Measurements from ENCODE around the gene GNAT3. TPM values are rescaled to one million over a fixed set of nuclear protein-coding genes. Genes with fewer than 3 reads are reported as not detected.

Gene GNAT3
- total RNA-seq, 1 donor from 2014 or later: not detected

DNA sequence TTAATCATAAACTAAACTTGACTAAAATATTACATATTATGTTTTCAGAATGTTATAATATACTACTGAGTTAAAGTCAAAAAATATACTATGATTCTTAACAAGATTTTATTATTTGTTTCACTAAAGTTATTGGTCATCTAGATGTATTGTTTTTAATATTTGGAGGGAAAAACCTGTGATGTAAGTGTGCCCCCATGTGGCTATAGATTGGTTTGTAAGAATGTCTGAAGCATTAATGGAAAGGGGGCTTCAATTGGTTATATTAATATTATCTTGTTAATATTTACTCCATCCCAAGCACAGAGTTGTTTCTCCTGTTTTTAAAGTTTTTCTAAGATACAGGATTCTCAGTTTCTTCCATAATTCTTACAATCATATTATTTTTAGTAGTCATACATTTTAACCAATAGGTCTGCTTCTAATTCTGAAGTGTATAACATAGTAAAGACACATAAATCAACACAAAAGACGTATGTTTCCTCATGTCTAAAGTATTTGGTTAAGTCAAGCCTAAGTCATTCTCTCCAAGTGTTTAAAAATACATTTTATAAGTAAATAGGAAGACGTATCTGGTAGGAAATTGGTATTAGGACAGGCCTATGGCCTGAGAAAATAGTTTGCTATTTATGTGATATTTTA lies 58.0 kb downstream of the GNAT3 start:
- Histone ChIP-seq H4K20me1 (ENCODE audit: insufficient read depth, low read length) (no peaks in the 10 kb centered on the region), H3K79me2 (ENCODE audit: insufficient read depth, low read length) (no peaks in the 10 kb centered on the region), H3K27ac (ENCODE audit: low read depth, low read length) (no peak overlapping the region), H3K4me2 (ENCODE audit: low read length) (no peak overlapping the region), H2AFZ (ENCODE audit: low read depth, low read length) (no peak overlapping the region), H3K4me3 (ENCODE audit: insufficient read depth, low read depth, low read length) (no peak overlapping the region), H3K9ac (ENCODE audit: low read length) (no peak overlapping the region), H3K36me3 (ENCODE audit: insufficient read depth, low read length) (no peaks in the 10 kb centered on the region), H3K9me3 (ENCODE audit: insufficient read depth, low read depth, low read length) (no peaks in the 10 kb centered on the region), H3K4me1 (ENCODE audit: insufficient read depth, low read length) (no peaks in the 10 kb centered on the region), H3K27me3 (ENCODE audit: insufficient read depth, low read length) (no peaks in the 10 kb centered on the region)
- no peak overlapping the region for H3K4me3 Mint-ChIP-seq (ENCODE audit: unreplicated experiment)
- H3K27me3 Mint-ChIP-seq (ENCODE audit: low read depth, unreplicated experiment): no peaks in the 10 kb centered on the region
- TF ChIP-seq CTCF (IDR thresholded peaks at IDR 0.05; ENCODE audit: insufficient read depth, low read depth, low read length): peak; percentile 32
- no peak for TF ChIP-seq EZH2 (IDR thresholded peaks at IDR 0.05; ENCODE audit: insufficient read depth, low read length)
- no peaks in the 10 kb centered on the region for H3K36me3 Mint-ChIP-seq (ENCODE audit: low read depth, unreplicated experiment)
- H3K4me1 Mint-ChIP-seq (ENCODE audit: low read depth, unreplicated experiment): peaks cover 8% of the 10 kb centered on the region
- FAIRE-seq (peak; percentile 29), DNase-seq (ENCODE audit: low read depth) (no peak)
- no peak overlapping the region for H3K27ac Mint-ChIP-seq (ENCODE audit: unreplicated experiment)
- no peaks in the 10 kb centered on the region for H3K9me3 Mint-ChIP-seq (ENCODE audit: unreplicated experiment)

- Histone ChIP-seq H3K4me3 (ENCODE audit: insufficient read depth, low read depth, low read length) (no peak overlapping the region), H3K27me3 (ENCODE audit: insufficient read depth, low read length) (no peaks in the 10 kb centered on the region), H3K4me1 (ENCODE audit: insufficient read depth, low read length) (no peaks in the 10 kb centered on the region), H3K27ac (ENCODE audit: low read depth, low read length) (no peak overlapping the region), H3K9me3 (ENCODE audit: insufficient read depth, low read depth, low read length) (no peaks in the 10 kb centered on the region), H3K4me2 (ENCODE audit: low read length) (peak overlapping the region; percentile 18), H3K9ac (ENCODE audit: low read length) (no peak overlapping the region), H4K20me1 (ENCODE audit: insufficient read depth, low read length) (no peaks in the 10 kb centered on the region), H3K36me3 (ENCODE audit: insufficient read depth, low read length) (no peaks in the 10 kb centered on the region), H2AFZ (ENCODE audit: low read depth, low read length) (peak overlapping the region; percentile 6), H3K79me2 (ENCODE audit: insufficient read depth, low read length) (no peaks in the 10 kb centered on the region)
- no peaks in the 10 kb centered on the region for H3K27me3 Mint-ChIP-seq (ENCODE audit: low read depth, unreplicated experiment)
- TF ChIP-seq EZH2 (IDR thresholded peaks at IDR 0.05; ENCODE audit: insufficient read depth, low read length) (no peak), CTCF (IDR thresholded peaks at IDR 0.05; ENCODE audit: insufficient read depth, low read depth, low read length) (no peak)
- no peak overlapping the region for H3K27ac Mint-ChIP-seq (ENCODE audit: unreplicated experiment)
- FAIRE-seq (peak; percentile 59), DNase-seq (ENCODE audit: low read depth) (peak; percentile 67)
- H3K4me1 Mint-ChIP-seq (ENCODE audit: low read depth, unreplicated experiment): peaks cover 8% of the 10 kb centered on the region
- H3K4me3 Mint-ChIP-seq (ENCODE audit: unreplicated experiment): no peak overlapping the region
- H3K9me3 Mint-ChIP-seq (ENCODE audit: unreplicated experiment): no peaks in the 10 kb centered on the region
- H3K36me3 Mint-ChIP-seq (ENCODE audit: low read depth, unreplicated experiment): no peaks in the 10 kb centered on the region
Observed at GRCh38 chr7:80450621-80451308, 61.1 kb downstream of the GNAT3 start.

GRCh38 chr7:80449836-80450235 lies 62.0 kb downstream of the GNAT3 start:
- Histone ChIP-seq H2AFZ (ENCODE audit: low read depth, low read length) (no peak overlapping the region), H3K4me1 (ENCODE audit: insufficient read depth, low read length) (no peaks in the 10 kb centered on the region), H3K27ac (ENCODE audit: low read depth, low read length) (no peak overlapping the region), H3K9ac (ENCODE audit: low read length) (no peak overlapping the region), H3K9me3 (ENCODE audit: insufficient read depth, low read depth, low read length) (no peaks in the 10 kb centered on the region), H3K36me3 (ENCODE audit: insufficient read depth, low read length) (no peaks in the 10 kb centered on the region), H4K20me1 (ENCODE audit: insufficient read depth, low read length) (no peaks in the 10 kb centered on the region), H3K27me3 (ENCODE audit: insufficient read depth, low read length) (no peaks in the 10 kb centered on the region), H3K4me3 (ENCODE audit: insufficient read depth, low read depth, low read length) (no peak overlapping the region), H3K79me2 (ENCODE audit: insufficient read depth, low read length) (no peaks in the 10 kb centered on the region), H3K4me2 (ENCODE audit: low read length) (no peak overlapping the region)
- no peak for TF ChIP-seq EZH2 (IDR thresholded peaks at IDR 0.05; ENCODE audit: insufficient read depth, low read length)
- no peak for TF ChIP-seq CTCF (IDR thresholded peaks at IDR 0.05; ENCODE audit: insufficient read depth, low read depth, low read length)
- H3K4me3 Mint-ChIP-seq (ENCODE audit: unreplicated experiment): no peak overlapping the region
- no peaks in the 10 kb centered on the region for H3K36me3 Mint-ChIP-seq (ENCODE audit: low read depth, unreplicated experiment)
- H3K9me3 Mint-ChIP-seq (ENCODE audit: unreplicated experiment): no peaks in the 10 kb centered on the region
- DNase-seq (ENCODE audit: low read depth): no peak
- FAIRE-seq: no peak
- no peaks in the 10 kb centered on the region for H3K27me3 Mint-ChIP-seq (ENCODE audit: low read depth, unreplicated experiment)
- H3K4me1 Mint-ChIP-seq (ENCODE audit: low read depth, unreplicated experiment): peaks cover 8% of the 10 kb centered on the region
- no peak overlapping the region for H3K27ac Mint-ChIP-seq (ENCODE audit: unreplicated experiment)

Data from astrocyte (in vitro differentiated cells and primary cell).